Endodermal cell (in vitro differentiated cells): Measurements from ENCODE around the gene PF4V1. TPM values are rescaled to one million over a fixed set of nuclear protein-coding genes. Genes with fewer than 3 reads are reported as not detected.
"Not testable (repeated sequence)": the region's sequence is repeated elsewhere in the genome, so short reads cannot be mapped to it uniquely, and the experiment has no call there.

Experiments used
- DNase-seq: peaks from one replicate; pipeline ENCODE4 v3.0.0-alpha.2; 2017
- H3K27ac ChIP-seq: 2 replicates; pipeline ENCODE4 v1.5.1; 2013; ENCODE audit warnings: mild to moderate bottlenecking, low read depth, low read length, moderate library complexity
- H3K27me3 ChIP-seq: 2 replicates; pipeline ENCODE4 v1.6.1; 2013; ENCODE audit warnings: mild to moderate bottlenecking, low read length, moderate library complexity; ENCODE audit not compliant: insufficient read depth, control insufficient read depth, poor library complexity, severe bottlenecking
- H3K36me3 ChIP-seq: 2 replicates; pipeline ENCODE4 v1.7.0; 2013; ENCODE audit warnings: mild to moderate bottlenecking, low read length, moderate library complexity; ENCODE audit not compliant: control insufficient read depth, insufficient read depth
- H3K4me1 ChIP-seq: one replicate; pipeline ENCODE4 v1.7.0; 2013; ENCODE audit warnings: low read length; ENCODE audit not compliant: control insufficient read depth, insufficient read depth
- H3K4me3 ChIP-seq: 2 replicates; pipeline ENCODE4 v1.5.1; 2013; ENCODE audit warnings: mild to moderate bottlenecking, low read length, moderate library complexity
- H3K9ac ChIP-seq: 2 replicates; pipeline ENCODE4 v1.6.1; 2013; ENCODE audit warnings: mild to moderate bottlenecking, low read length, moderate library complexity; ENCODE audit not compliant: poor library complexity, severe bottlenecking; ENCODE audit errors: extremely low read depth
- H3K9me3 ChIP-seq: 2 replicates; pipeline ENCODE4 v1.6.1; 2013; ENCODE audit warnings: mild to moderate bottlenecking, low read length, moderate library complexity; ENCODE audit not compliant: control insufficient read depth
- H3K27ac Mint-ChIP-seq: 2 replicates; pipeline ENCODE4 v1.8.0; 2020; ENCODE audit warnings: mixed read lengths
- H3K27me3 Mint-ChIP-seq: 2 replicates; pipeline ENCODE4 v1.8.0; 2021; ENCODE audit warnings: mild to moderate bottlenecking, mixed read lengths; ENCODE audit not compliant: insufficient read depth
- H3K36me3 Mint-ChIP-seq: 2 replicates; pipeline ENCODE4 v1.8.0; 2020; ENCODE audit warnings: low read depth, mixed read lengths
- H3K4me1 Mint-ChIP-seq: 2 replicates; pipeline ENCODE4 v1.8.0; 2020; ENCODE audit warnings: mixed read lengths
- H3K4me3 Mint-ChIP-seq: 2 replicates; pipeline ENCODE4 v1.8.0; 2020; ENCODE audit warnings: mild to moderate bottlenecking, moderate library complexity, mixed read lengths
- H3K9me3 Mint-ChIP-seq: 2 replicates; pipeline ENCODE4 v1.8.0; 2020; ENCODE audit warnings: mild to moderate bottlenecking, mixed read lengths
- WGBS, 2 experiments: methylation state at CpG; one replicate each; pipeline versions ENCODE4 v1.1.5 to v1.1.7; 2013; ENCODE audit warnings: missing lambda C conversion rate in 2 of 2, mixed read lengths in 1 of 2; ENCODE audit not compliant: insufficient coverage in 1 of 2, insufficient read length in 1 of 2; 5-methylcytosine and 5-hydroxymethylcytosine counted together
- total RNA-seq, 2 donors: library from RNA; stranded (reverse); fragmentation: NEBNext Ultra II Directional in 1 of 2; extraction: Animal tissue kit (Norgen Biotek cat#: 25700) in 1 of 2; gene quantifications; 2 replicates in 1 of 2; 3 replicates in 1 of 2; pipeline ENCODE4 v1.2.1, GENCODE V29; 2021
- TF ChIP-seq, protein P1 (sequence below): fragments of 200-600 bp; sonication (generic); conservative IDR thresholded peaks from 2 replicates; pipeline ENCODE4 v1.5.0; 2021; ENCODE audit warnings: antibody characterized with exemption, mild to moderate bottlenecking

Gene PF4V1
- total RNA-seq, 2 donors from 2014 or later: not detected

DNA sequence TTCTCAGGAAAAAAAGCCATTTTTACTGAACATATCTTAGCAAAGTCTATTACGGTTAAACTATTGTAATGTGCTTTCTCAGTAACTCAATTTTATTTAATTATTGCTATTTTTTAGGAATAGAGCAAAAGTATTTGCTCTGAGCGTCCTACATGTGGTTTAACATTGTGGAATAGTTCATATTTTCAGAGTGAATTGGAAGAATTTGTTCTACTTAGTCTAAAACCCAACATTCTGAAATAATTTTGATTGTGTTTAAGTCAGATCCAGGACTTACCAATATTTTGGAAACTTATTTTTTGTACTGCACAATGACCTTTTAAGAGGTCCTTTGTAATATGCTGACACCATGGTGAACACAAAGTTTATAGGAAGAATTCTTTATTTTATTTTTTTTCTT lies 43.3 kb downstream of the PF4V1 start:
- TF ChIP-seq, protein P1, sequence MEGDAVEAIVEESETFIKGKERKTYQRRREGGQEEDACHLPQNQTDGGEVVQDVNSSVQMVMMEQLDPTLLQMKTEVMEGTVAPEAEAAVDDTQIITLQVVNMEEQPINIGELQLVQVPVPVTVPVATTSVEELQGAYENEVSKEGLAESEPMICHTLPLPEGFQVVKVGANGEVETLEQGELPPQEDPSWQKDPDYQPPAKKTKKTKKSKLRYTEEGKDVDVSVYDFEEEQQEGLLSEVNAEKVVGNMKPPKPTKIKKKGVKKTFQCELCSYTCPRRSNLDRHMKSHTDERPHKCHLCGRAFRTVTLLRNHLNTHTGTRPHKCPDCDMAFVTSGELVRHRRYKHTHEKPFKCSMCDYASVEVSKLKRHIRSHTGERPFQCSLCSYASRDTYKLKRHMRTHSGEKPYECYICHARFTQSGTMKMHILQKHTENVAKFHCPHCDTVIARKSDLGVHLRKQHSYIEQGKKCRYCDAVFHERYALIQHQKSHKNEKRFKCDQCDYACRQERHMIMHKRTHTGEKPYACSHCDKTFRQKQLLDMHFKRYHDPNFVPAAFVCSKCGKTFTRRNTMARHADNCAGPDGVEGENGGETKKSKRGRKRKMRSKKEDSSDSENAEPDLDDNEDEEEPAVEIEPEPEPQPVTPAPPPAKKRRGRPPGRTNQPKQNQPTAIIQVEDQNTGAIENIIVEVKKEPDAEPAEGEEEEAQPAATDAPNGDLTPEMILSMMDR: no peak
- H3K9me3 ChIP-seq: no peaks in the 10 kb centered on the region
- no peak overlapping the region for H3K4me3 ChIP-seq
- H3K4me3 Mint-ChIP-seq: no peak overlapping the region
- 100% methylated on average over 2 of the region's 2 CpGs; no CpG with 5 or more reads in 1 of the 2 experiments for WGBS, 2 experiments
- no peak for DNase-seq
- H3K36me3 ChIP-seq: no peaks in the 10 kb centered on the region
- H3K27me3 ChIP-seq: no peaks in the 10 kb centered on the region
- no peaks in the 10 kb centered on the region for H3K27me3 Mint-ChIP-seq
- H3K9me3 Mint-ChIP-seq: no peaks in the 10 kb centered on the region
- H3K27ac ChIP-seq: no peak overlapping the region
- no peak overlapping the region for H3K27ac Mint-ChIP-seq
- H3K4me1 ChIP-seq: no peaks in the 10 kb centered on the region
- H3K9ac ChIP-seq: no peak overlapping the region
- H3K4me1 Mint-ChIP-seq: peaks cover 5% of the 10 kb centered on the region
- no peaks in the 10 kb centered on the region for H3K36me3 Mint-ChIP-seq

DNA sequence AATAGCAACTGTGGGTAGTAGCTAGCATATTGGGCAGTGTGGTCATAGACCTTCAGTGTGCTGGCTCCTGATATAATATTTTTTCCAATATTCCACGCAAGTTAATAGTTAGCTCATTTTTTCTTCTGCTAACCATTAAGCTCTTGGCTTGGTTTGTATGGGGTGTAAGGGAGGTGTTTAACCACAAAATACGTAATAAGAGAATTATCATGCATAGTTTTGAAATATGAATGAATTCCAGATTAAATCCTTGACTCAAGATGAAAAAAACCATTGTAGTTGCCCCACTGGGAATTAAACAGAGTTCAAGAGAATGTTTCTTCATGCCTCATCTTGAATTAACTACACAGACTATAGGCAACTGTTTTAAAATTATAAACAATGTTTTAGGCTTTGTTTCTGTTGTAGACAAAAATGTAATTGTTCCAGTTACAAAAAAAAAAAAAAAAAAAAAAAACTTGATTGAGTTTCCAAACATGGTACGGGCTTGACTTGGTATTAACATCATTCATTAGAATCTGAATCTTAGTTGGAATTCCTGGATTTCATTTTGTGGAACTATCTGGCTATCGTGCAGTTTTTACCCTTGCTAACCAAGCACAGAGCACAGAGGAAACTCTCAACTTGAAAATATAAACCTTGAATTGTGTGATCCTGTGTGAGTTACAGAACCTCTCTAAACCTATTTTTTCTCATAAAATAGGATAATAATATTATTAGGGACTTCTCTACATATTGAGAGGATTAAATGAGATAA lies 44.5 kb downstream of the PF4V1 start:
- WGBS, 2 experiments: 99% methylated on average over 4 of the region's 4 CpGs; no CpG with 5 or more reads in 1 of the 2 experiments
- Histone ChIP-seq H3K27ac (no peak overlapping the region), H3K36me3 (no peaks in the 10 kb centered on the region), H3K4me3 (no peak overlapping the region), H3K27me3 (no peaks in the 10 kb centered on the region), H3K9ac (no peak overlapping the region), H3K9me3 (no peaks in the 10 kb centered on the region), H3K4me1 (no peaks in the 10 kb centered on the region)
- TF ChIP-seq, protein P1: no peak
- Mint-ChIP-seq H3K4me1 (peaks cover 5% of the 10 kb centered on the region), H3K9me3 (no peaks in the 10 kb centered on the region), H3K27me3 (no peaks in the 10 kb centered on the region), H3K36me3 (no peaks in the 10 kb centered on the region), H3K4me3 (no peak overlapping the region), H3K27ac (no peak overlapping the region)
- DNase-seq: no peak

DNA sequence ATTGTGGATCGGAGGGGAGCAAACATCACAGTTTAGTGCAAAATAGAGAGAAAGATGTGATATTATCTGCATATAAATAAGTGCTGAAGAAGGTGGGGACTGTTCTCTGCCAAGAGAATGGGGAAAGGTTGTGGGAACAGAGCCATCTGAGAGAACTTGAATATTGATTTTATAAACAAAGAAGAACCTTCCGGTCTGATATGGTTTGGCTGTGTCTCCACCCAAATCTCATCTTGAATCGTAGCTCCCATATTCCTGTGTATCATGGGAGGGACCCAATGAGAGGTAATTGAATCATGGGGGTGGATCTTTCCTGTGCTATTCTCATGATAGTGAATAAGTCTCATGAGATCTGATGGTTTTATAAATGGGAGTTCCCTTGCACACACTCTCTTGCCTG lies 46.2 kb downstream of the PF4V1 start:
- H3K9ac ChIP-seq, H3K27me3 ChIP-seq, H3K4me3 Mint-ChIP-seq, H3K36me3 ChIP-seq, H3K27ac ChIP-seq, H3K27ac Mint-ChIP-seq, H3K36me3 Mint-ChIP-seq, H3K27me3 Mint-ChIP-seq, H3K4me3 ChIP-seq, H3K9me3 ChIP-seq, DNase-seq, H3K4me1 Mint-ChIP-seq, H3K4me1 ChIP-seq, H3K9me3 Mint-ChIP-seq: not testable (repeated sequence)
- WGBS, 2 experiments: 98% methylated on average over 3 of the region's 3 CpGs; no CpG with 5 or more reads in 1 of the 2 experiments
